GM18867 (cell line): Measurements from ENCODE around the gene AGMAT.
"Not testable (repeated sequence)": the region's sequence is repeated elsewhere in the genome, so short reads cannot be mapped to it uniquely, and the experiment has no call there.

ENCODE experiments used
- ATAC-seq: cut with Tn5 transposase; IDR thresholded peaks from one replicate; pipeline ENCODE4 v1.9.1; 2021; ENCODE audit warnings: mild to moderate bottlenecking, moderate library complexity; ENCODE audit not compliant: unreplicated experiment

Gene AGMAT

GRCh38 chr1:15616373-15617172 is 31.7 kb upstream of the AGMAT start:
- ATAC-seq, result peak; percentile 15

GRCh38 chr1:15610167-15610566 is 25.3 kb upstream of the AGMAT start:
- ATAC-seq, result no peak

- no peak for ATAC-seq
These were observed 24.8 kb upstream of the AGMAT start for GRCh38 chr1:15609631-15610030.

- no peak for ATAC-seq
These were observed 20.8 kb upstream of the AGMAT start for GRCh38 chr1:15605398-15606383.

GRCh38 chr1:15604400-15604799 is 19.5 kb upstream of the AGMAT start:
- not testable (repeated sequence) for ATAC-seq

DNA sequence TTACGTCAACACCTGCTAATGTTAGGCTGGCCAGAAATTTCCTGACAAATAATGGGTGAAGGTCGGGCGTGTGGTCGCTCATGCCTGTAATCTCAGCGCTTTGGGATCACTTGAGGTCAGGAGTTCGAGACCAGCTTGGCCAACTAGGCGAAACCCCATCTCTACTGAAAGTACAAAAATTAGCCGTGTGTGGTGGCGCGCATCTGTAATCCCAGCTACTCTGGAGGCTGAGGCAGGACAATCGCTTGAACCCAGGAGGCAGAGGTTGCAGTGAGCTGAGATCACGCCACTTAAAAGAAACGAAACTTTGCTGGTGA is 19.1 kb upstream of the AGMAT start:
- ATAC-seq, result not testable (repeated sequence)

DNA sequence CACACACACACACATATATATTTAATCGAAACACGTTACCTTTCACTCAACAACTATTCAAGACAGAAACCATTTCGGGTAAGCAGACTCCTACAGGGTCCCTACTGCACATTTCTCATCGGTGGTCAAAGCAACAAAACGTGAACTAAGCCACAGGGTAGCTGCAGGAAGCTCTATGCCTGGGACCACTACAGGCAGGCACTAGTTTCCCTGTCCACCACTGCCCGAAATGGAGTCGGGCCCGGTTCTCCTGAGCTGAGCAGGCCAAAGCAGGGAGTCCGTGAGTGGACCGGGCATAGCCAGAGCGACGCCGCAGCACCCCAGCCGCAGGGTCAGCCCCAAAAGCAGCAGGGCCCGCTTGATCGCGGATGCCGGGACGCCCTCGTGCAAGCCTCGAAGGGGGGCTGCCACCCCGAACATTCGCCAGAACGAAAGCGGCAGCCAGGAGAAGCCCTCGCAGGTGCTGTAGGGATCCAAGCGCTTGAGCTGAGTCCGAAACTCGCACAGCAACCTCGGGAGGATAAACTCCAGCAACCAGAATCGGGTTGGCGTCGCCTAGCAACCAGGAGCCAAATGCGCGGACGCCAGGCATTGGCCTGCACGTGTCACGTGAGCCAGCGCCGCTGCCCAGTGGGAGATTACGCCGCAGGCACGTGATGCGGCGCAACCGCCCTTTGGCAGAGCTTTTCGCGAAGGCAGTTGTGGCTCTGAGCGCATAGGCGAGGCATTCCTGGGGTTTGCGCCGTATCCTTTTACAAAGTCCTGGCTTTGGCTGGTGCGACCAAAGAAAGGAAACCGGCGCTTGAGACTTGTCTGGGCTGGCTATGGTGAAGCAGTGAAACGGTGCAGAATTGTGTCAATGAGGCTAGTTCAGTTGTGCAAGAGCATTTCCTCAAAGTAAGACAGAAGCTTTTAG is 18.5 kb upstream of the AGMAT start:
- peak; percentile 92 for ATAC-seq

- ATAC-seq, result no peak
These were observed 13.6 kb upstream of the AGMAT start for GRCh38 chr1:15598436-15598835.

DNA sequence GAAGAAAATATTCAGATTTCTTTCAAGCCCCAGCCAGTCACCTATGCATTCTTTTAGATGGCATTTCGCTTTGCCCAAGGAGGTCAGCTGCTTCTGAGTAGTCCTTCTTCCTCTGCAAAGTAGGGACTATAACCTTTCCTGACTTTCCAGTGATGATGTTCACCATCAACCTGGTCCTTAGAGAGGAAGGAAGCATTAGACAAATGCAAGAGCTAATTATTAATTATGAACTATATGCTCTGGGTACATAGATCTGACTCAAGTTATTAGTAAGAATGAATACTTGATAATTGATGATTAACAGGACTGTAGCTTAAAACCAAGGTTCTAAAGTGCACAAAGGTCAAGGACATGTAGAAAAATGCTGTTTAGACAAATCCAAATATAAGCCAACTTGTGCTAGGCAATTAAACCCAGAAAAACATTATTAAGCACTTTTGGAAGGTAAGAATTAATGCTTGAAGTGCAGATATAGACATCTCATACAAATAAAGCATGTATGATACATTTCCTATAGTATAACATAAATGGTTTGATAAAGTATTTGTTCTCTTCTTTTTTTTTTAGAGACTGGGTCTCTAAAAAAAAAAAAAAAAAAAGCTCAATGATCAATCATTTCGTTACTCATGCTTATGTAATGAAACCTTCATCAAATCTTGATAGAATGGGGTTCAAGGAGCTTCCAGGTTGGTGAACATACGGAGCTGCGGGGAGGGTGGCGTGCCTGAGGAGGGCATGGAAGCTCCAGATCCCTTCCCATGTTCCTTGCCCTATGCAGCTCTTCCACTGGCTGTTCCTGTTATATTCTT is 11.2 kb upstream of the AGMAT start:
- no peak for ATAC-seq

DNA sequence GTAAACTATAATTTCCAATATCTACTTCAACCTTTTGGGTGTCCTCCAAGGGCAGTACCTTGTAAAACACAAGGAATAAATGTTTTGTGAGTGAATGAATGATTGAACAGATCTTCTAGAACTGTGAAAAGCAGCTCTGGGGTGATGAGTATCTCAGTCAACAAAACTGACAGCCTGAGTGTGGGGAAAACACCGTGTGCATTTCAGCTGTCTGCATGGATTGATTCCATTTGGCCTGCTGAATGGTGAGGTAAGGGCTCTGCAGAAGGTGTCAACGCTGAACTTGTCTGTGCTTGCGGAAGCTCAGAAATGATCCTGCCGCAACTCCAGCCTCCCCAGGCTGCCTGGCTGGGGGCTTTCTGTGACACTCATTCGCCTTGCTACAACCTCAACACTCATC is 7.4 kb upstream of the AGMAT start:
- ATAC-seq, result no peak

GRCh38 chr1:15583016-15583706 is 1.7 kb downstream of the AGMAT start:
- no peak for ATAC-seq

- ATAC-seq, result peak; percentile 38
These were observed 5.2 kb downstream of the AGMAT start for GRCh38 chr1:15579683-15580047.

DNA sequence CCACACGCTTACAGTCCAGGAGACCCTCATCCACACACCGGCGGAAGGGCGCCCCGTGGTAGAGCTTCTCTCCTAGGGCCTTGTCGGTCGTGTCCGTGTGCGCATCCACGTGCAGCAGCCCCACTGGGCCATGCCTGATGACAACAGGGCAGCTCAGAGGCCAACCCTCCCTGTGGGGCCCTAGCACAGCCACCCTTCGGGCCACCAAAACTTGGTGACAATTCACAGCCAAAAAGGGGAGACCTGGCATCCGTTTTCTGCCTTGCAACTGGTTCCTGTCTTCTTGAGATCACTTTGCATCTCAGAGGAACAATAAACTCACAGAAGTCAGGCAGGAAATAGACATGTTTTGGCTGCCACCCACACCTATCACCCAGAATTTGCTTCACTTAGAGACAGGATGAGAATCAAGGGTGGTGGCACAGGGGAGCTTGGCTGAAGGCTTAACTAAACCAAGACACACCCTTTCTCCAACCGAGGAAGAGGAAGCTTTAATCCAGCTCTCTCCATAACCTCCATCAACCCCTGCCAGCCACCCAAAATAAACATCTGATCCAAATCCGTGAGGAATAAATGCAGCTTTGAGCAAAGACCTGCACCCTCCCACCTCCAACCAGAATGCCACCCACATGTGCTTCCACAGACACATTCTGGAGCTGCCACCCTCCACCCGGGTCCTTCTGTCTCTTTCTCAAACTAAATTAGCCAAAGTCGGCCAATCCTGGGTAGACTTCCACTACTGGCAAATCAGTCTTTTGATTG is 5.7 kb downstream of the AGMAT start:
- ATAC-seq, result peak; percentile 38

- ATAC-seq, result no peak
These were observed 7.2 kb downstream of the AGMAT start for GRCh38 chr1:15577691-15578090.

DNA sequence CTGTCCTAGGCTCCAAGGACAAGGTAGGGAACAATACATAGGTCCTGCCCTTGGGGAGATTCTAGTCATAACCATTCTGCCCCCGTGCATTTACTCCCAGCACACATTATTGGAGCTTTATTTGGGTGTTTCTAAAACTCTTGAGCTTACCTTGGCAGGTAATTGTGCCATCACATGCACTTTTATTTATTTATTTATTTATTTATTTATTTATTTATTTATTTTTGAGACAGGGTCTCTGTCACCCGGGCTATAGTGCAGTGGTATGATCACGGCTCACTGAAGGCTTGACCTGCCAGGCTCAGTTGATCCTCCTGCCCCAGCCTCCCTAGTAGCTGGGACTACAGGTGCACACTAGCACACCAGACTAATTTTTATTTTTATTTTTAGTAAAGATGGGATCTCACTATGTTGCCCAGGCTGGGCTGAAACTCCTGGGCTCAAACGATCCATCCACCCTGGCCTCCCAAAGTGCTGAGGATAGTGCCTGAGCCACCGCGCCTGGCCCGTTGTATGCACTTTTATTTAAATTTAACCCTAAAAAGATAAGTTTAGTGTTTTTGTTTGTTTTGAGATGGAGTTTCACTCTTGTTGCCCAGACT is 9.2 kb downstream of the AGMAT start:
- no peak for ATAC-seq

- ATAC-seq, result no peak
These were observed 10.1 kb downstream of the AGMAT start for GRCh38 chr1:15574741-15575140.

DNA sequence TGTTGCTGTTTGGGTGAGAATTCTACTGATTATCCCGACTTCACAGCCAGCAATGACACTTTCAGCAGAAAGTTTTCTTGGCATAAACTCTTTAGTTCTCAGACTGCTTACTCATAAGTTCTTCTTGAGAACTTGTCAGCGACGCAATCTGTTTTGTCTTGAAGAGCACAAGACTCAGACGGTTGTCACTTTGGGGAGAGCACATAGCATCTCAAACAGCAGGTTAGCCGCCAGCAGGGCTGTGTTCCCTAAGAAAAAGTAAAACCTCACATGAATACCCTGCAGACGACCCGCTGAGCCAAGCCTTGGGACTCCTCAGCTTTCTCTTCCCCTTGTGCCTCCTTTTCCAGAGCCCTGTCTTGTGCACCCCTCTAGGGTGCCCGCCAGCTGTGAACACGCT is 11.4 kb downstream of the AGMAT start:
- ATAC-seq, result no peak

DNA sequence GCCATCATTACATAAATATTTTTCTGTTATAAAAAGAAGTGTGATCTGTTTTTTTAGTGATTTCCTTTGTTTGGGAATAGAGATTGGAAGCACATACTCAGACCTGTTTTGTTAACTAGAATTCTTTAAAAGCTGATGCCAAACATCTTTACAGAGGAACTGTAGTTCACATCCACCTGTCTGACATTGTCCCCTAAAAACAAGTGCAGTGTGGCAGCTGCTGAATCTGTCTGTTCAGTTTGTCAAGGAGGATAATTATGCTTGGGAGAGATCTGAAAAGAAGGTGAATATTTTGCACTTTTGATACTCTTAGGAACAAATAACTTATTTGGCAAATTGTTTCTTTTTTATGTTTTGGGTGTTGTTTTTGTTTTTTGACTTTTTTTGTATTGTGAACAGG is 13.6 kb downstream of the AGMAT start:
- ATAC-seq, result no peak
